HG02870 (cell line): ENCODE measurements around the gene PTPN1.
"Not testable (repeated sequence)": the region's sequence is repeated elsewhere in the genome, so short reads cannot be mapped to it uniquely, and the experiment has no call there.

Experiments used
- ATAC-seq: cut with Tn5 transposase; IDR thresholded peaks from one replicate; pipeline ENCODE4 v1.9.1; 2021; ENCODE audit warnings: mild to moderate bottlenecking, moderate library complexity; ENCODE audit not compliant: unreplicated experiment

PTPN1 gene

GRCh38 chr20:50602432-50603088 is 92.4 kb downstream of the PTPN1 start:
- no peak for ATAC-seq

- ATAC-seq: no peak
These were observed 94.3 kb downstream of the PTPN1 start for GRCh38 chr20:50604451-50604850.

GRCh38 chr20:50605136-50605535 is 95.0 kb downstream of the PTPN1 start:
- no peak for ATAC-seq

- ATAC-seq: no peak
These were observed 97.3 kb downstream of the PTPN1 start for GRCh38 chr20:50607436-50607835.

GRCh38 chr20:50607850-50608749 is 97.9 kb downstream of the PTPN1 start:
- ATAC-seq: no peak

GRCh38 chr20:50608750-50609104 is 98.5 kb downstream of the PTPN1 start:
- ATAC-seq: no peak

- no peak for ATAC-seq
These were observed 99.3 kb downstream of the PTPN1 start for GRCh38 chr20:50609438-50609989.

GRCh38 chr20:50610212-50610718 is 100.1 kb downstream of the PTPN1 start:
- no peak for ATAC-seq

- ATAC-seq: no peak
These were observed 101.1 kb downstream of the PTPN1 start for GRCh38 chr20:50611128-50611810.

GRCh38 chr20:50613438-50614169 is 103.4 kb downstream of the PTPN1 start:
- ATAC-seq: no peak

GRCh38 chr20:50615407-50615806 is 105.2 kb downstream of the PTPN1 start:
- ATAC-seq: no peak

GRCh38 chr20:50617022-50617421 is 106.8 kb downstream of the PTPN1 start:
- no peak for ATAC-seq

- no peak for ATAC-seq
These were observed 108.4 kb downstream of the PTPN1 start for GRCh38 chr20:50618537-50618936.

- not testable (repeated sequence) for ATAC-seq
These were observed 110.3 kb downstream of the PTPN1 start for GRCh38 chr20:50620459-50620858.

- no peak for ATAC-seq
These were observed 111.0 kb downstream of the PTPN1 start for GRCh38 chr20:50621068-50621665.

GRCh38 chr20:50624351-50625016 is 114.3 kb downstream of the PTPN1 start:
- no peak for ATAC-seq

- no peak for ATAC-seq
These were observed 115.9 kb downstream of the PTPN1 start for GRCh38 chr20:50625986-50626677.

GRCh38 chr20:50627747-50628146 is 117.6 kb downstream of the PTPN1 start:
- ATAC-seq: no peak

- no peak for ATAC-seq
These were observed 118.1 kb downstream of the PTPN1 start for GRCh38 chr20:50628332-50628731.
